Measurements from ENCODE around the gene GLYR1. TPM values are rescaled to one million over a fixed set of nuclear protein-coding genes. Genes with fewer than 3 reads are reported as not detected.

The GLYR1 gene
- total and polyA plus RNA-seq, 9 of the 15 experiments (the other 6 are each of a cell fraction or from before 2014, with no cell fraction given) = 6.7 to 99.2 (median 60.2) TPM

DNA sequence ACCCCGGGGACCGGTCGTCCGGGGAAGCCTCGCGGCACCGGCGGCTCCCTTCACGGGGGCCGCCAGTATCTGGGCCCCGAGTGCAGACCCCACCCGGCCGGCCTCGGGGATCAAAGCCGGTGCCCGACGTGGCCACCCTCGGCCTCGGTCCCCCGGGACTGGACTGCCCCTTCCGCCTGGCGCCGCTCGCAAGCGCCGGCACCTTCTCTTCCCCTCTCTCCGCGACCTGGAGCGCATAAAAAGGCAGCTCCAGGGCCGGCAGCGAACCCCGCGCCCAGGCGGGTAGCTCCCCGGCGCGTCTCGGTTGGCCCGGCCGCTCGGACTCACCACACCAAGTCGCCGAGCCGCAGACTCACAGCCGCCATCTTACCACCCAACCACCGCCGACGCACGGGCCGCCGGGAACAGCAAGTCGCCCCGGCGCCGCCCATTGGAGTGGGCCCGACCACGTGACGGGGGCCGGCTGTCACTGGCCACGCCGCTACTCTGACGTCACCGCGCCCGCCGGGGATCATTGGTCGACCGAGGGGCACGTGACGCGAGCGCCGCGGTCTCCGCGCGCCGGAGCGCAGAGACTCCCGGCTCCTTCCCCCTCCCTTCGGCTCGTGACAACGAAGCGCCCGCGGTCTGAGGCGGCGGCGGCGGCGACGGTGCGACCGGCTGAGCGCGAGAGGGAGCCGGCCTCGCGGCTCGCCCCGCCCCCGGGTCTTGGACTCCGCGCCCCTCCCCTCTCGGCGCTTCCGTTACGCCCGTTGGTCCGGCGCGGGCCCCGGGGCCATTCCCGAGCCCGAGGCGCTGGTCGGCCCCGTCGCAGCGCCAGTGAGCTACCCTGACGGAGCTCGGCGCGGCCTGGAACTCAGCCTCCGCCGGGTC, at the start of gene GLYR1, which contains the start of gene UBN1 (continued):
- TF ChIP-seq, protein P1, sequence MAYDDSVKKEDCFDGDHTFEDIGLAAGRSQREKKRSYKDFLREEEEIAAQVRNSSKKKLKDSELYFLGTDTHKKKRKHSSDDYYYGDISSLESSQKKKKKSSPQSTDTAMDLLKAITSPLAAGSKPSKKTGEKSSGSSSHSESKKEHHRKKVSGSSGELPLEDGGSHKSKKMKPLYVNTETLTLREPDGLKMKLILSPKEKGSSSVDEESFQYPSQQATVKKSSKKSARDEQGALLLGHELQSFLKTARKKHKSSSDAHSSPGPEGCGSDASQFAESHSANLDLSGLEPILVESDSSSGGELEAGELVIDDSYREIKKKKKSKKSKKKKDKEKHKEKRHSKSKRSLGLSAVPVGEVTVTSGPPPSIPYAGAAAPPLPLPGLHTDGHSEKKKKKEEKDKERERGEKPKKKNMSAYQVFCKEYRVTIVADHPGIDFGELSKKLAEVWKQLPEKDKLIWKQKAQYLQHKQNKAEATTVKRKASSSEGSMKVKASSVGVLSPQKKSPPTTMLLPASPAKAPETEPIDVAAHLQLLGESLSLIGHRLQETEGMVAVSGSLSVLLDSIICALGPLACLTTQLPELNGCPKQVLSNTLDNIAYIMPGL (CRISPR knock-in tag; IDR thresholded peaks at IDR 0.05) = no peak; the same call in 1 of the 2 replicates
- no peak for TF ChIP-seq ZNF212 (CRISPR knock-in tag; IDR thresholded peaks at IDR 0.05)
- TF ChIP-seq KAT7 (CRISPR knock-in tag; IDR thresholded peaks at IDR 0.05; ENCODE audit: borderline replicate concordance) = peak; percentile 76; the same call in 1 of the 2 replicates
- no peak for TF ChIP-seq ZNF41 (CRISPR knock-in tag; conservative IDR thresholded peaks at IDR 0.05)
- TF ChIP-seq RUNX1 (IDR thresholded peaks at IDR 0.05; ENCODE audit: low read depth) = no peak
- TF ChIP-seq GABPA (tag; conservative IDR thresholded peaks at IDR 0.05; ENCODE audit: low read depth) = peak; percentile 44
- no peak for TF ChIP-seq RBM22 (IDR thresholded peaks at IDR 0.05; ENCODE audit: low read depth, low read length, poor library complexity, severe bottlenecking)
- TF ChIP-seq RCOR1 (IDR thresholded peaks at IDR 0.05; ENCODE audit: borderline replicate concordance in 1 of 2, low read depth in 2 of 2, low read length in 2 of 2) = no peak
- no peak for TF ChIP-seq PTBP1 (IDR thresholded peaks at IDR 0.05; ENCODE audit: low read depth, low read length)
- TF ChIP-seq, protein P2, sequence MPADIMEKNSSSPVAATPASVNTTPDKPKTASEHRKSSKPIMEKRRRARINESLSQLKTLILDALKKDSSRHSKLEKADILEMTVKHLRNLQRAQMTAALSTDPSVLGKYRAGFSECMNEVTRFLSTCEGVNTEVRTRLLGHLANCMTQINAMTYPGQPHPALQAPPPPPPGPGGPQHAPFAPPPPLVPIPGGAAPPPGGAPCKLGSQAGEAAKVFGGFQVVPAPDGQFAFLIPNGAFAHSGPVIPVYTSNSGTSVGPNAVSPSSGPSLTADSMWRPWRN (IDR thresholded peaks at IDR 0.05; ENCODE audit: low read depth) = no peak
- TF ChIP-seq, protein P3, sequence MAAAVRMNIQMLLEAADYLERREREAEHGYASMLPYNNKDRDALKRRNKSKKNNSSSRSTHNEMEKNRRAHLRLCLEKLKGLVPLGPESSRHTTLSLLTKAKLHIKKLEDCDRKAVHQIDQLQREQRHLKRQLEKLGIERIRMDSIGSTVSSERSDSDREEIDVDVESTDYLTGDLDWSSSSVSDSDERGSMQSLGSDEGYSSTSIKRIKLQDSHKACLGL (CRISPR knock-in tag; IDR thresholded peaks at IDR 0.05; ENCODE audit: borderline replicate concordance, poor library complexity, severe bottlenecking) = no peak
- TF ChIP-seq BRF1 (IDR thresholded peaks at IDR 0.05; ENCODE audit: borderline replicate concordance, extremely low read depth, insufficient read length) = no peak
- TF ChIP-seq, protein P4, sequence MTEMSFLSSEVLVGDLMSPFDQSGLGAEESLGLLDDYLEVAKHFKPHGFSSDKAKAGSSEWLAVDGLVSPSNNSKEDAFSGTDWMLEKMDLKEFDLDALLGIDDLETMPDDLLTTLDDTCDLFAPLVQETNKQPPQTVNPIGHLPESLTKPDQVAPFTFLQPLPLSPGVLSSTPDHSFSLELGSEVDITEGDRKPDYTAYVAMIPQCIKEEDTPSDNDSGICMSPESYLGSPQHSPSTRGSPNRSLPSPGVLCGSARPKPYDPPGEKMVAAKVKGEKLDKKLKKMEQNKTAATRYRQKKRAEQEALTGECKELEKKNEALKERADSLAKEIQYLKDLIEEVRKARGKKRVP (CRISPR knock-in tag; IDR thresholded peaks at IDR 0.05) = no peak
- TF ChIP-seq TFAM (CRISPR knock-in tag; conservative IDR thresholded peaks at IDR 0.05) = no peak
- TF ChIP-seq TCF3 (CRISPR knock-in tag; IDR thresholded peaks at IDR 0.05) = peak; percentile 19; the same call in 1 of the 2 replicates
- TF ChIP-seq RBM14 (IDR thresholded peaks at IDR 0.05; ENCODE audit: borderline replicate concordance, insufficient read depth, low read depth, low read length) = no peak
- TF ChIP-seq RBFOX2 (IDR thresholded peaks at IDR 0.05; ENCODE audit: low read depth, low read length) = peak; percentile 98
- TF ChIP-seq, protein P5, sequence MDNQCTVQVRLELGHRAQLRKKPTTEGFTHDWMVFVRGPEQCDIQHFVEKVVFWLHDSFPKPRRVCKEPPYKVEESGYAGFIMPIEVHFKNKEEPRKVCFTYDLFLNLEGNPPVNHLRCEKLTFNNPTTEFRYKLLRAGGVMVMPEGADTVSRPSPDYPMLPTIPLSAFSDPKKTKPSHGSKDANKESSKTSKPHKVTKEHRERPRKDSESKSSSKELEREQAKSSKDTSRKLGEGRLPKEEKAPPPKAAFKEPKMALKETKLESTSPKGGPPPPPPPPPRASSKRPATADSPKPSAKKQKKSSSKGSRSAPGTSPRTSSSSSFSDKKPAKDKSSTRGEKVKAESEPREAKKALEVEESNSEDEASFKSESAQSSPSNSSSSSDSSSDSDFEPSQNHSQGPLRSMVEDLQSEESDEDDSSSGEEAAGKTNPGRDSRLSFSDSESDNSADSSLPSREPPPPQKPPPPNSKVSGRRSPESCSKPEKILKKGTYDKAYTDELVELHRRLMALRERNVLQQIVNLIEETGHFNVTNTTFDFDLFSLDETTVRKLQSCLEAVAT (IDR thresholded peaks at IDR 0.05) = 0 out of 4 replicates have a peak, but pooled peaks of 1 of the 2 experiments have one; percentile 33
- TF ChIP-seq, protein P6, sequence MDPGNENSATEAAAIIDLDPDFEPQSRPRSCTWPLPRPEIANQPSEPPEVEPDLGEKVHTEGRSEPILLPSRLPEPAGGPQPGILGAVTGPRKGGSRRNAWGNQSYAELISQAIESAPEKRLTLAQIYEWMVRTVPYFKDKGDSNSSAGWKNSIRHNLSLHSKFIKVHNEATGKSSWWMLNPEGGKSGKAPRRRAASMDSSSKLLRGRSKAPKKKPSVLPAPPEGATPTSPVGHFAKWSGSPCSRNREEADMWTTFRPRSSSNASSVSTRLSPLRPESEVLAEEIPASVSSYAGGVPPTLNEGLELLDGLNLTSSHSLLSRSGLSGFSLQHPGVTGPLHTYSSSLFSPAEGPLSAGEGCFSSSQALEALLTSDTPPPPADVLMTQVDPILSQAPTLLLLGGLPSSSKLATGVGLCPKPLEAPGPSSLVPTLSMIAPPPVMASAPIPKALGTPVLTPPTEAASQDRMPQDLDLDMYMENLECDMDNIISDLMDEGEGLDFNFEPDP (CRISPR knock-in tag; IDR thresholded peaks at IDR 0.05) = no peak

All from K562 (cell line).